Measurements from ENCODE around the gene CTAGE4.
"Not testable (repeated sequence)": the region's sequence is repeated elsewhere in the genome, so short reads cannot be mapped to it uniquely, and the experiment has no call there.

CTAGE4 gene

GRCh38 chr7:144220531-144220930 lies 37.3 kb downstream of the CTAGE4 start:
- not testable (repeated sequence) for H2AK5ac ChIP-seq (ENCODE audit: low read depth, low read length); H3K36me3 ChIP-seq (replicated peaks in 1 of 2; ENCODE audit: control insufficient read depth in 2 of 2, insufficient read depth in 2 of 2, low read length in 2 of 2); H2BK5ac ChIP-seq (ENCODE audit: low read length); H2BK120ac ChIP-seq (ENCODE audit: low read depth, low read length); H3K79me1 ChIP-seq (ENCODE audit: low read depth, low read length); H4K91ac ChIP-seq (ENCODE audit: low read depth, low read length, poor library complexity); DNase-seq (ENCODE audit: low spot score); H3K9me3 ChIP-seq (replicated peaks in 1 of 2; ENCODE audit: control insufficient read depth in 2 of 2, insufficient read depth in 1 of 2, low read depth in 1 of 2, low read length in 2 of 2); H3K27ac ChIP-seq (replicated peaks; ENCODE audit: low read length); H3K4me1 ChIP-seq (ENCODE audit: control insufficient read depth in 2 of 2, insufficient read depth in 1 of 2, low read depth in 1 of 2, low read length in 2 of 2); H3K23ac ChIP-seq (ENCODE audit: low read depth, low read length, poor library complexity); H2BK12ac ChIP-seq (ENCODE audit: low read length); H3K4ac ChIP-seq (ENCODE audit: low read length); H3K9ac ChIP-seq (ENCODE audit: low read depth, low read length, poor library complexity); H3K14ac ChIP-seq (ENCODE audit: low read length); H2AFZ ChIP-seq (ENCODE audit: low read length); H2BK15ac ChIP-seq (ENCODE audit: low read length); H3K4me2 ChIP-seq (ENCODE audit: insufficient read depth, low read length, poor library complexity, severe bottlenecking); H3K27me3 ChIP-seq (ENCODE audit: control insufficient read depth in 3 of 3, insufficient read depth in 3 of 3, low read depth in 1 of 3, low read length in 3 of 3); H3K4me3 ChIP-seq (ENCODE audit: low read length in 2 of 2); H4K8ac ChIP-seq (ENCODE audit: low read depth, low read length); H3K18ac ChIP-seq (ENCODE audit: low read length)

GRCh38 chr7:144223675-144224074 lies 40.4 kb downstream of the CTAGE4 start:
- H3K9ac ChIP-seq (ENCODE audit: low read depth, low read length, poor library complexity); H2AFZ ChIP-seq (ENCODE audit: low read length); H4K91ac ChIP-seq (ENCODE audit: low read depth, low read length, poor library complexity); H3K18ac ChIP-seq (ENCODE audit: low read length); H3K27me3 ChIP-seq (ENCODE audit: control insufficient read depth in 3 of 3, insufficient read depth in 3 of 3, low read depth in 1 of 3, low read length in 3 of 3); H3K79me1 ChIP-seq (ENCODE audit: low read depth, low read length); H3K9me3 ChIP-seq (replicated peaks in 1 of 2; ENCODE audit: control insufficient read depth in 2 of 2, insufficient read depth in 1 of 2, low read depth in 1 of 2, low read length in 2 of 2); H2BK5ac ChIP-seq (ENCODE audit: low read length); H3K23ac ChIP-seq (ENCODE audit: low read depth, low read length, poor library complexity); H2BK120ac ChIP-seq (ENCODE audit: low read depth, low read length); H3K4me3 ChIP-seq (ENCODE audit: low read length in 2 of 2); DNase-seq (ENCODE audit: low spot score); H3K4me2 ChIP-seq (ENCODE audit: insufficient read depth, low read length, poor library complexity, severe bottlenecking); H2BK12ac ChIP-seq (ENCODE audit: low read length); H2AK5ac ChIP-seq (ENCODE audit: low read depth, low read length); H2BK15ac ChIP-seq (ENCODE audit: low read length); H4K8ac ChIP-seq (ENCODE audit: low read depth, low read length); H3K4ac ChIP-seq (ENCODE audit: low read length); H3K14ac ChIP-seq (ENCODE audit: low read length); H3K4me1 ChIP-seq (ENCODE audit: control insufficient read depth in 2 of 2, insufficient read depth in 1 of 2, low read depth in 1 of 2, low read length in 2 of 2); H3K36me3 ChIP-seq (replicated peaks in 1 of 2; ENCODE audit: control insufficient read depth in 2 of 2, insufficient read depth in 2 of 2, low read length in 2 of 2); H3K27ac ChIP-seq (replicated peaks; ENCODE audit: low read length): not testable (repeated sequence)

- not testable (repeated sequence) for H3K36me3 ChIP-seq (replicated peaks in 1 of 2; ENCODE audit: control insufficient read depth in 2 of 2, insufficient read depth in 2 of 2, low read length in 2 of 2); H3K4me2 ChIP-seq (ENCODE audit: insufficient read depth, low read length, poor library complexity, severe bottlenecking); H3K14ac ChIP-seq (ENCODE audit: low read length); H2AFZ ChIP-seq (ENCODE audit: low read length); H3K18ac ChIP-seq (ENCODE audit: low read length); H3K79me1 ChIP-seq (ENCODE audit: low read depth, low read length); H2AK5ac ChIP-seq (ENCODE audit: low read depth, low read length); H3K9me3 ChIP-seq (replicated peaks in 1 of 2; ENCODE audit: control insufficient read depth in 2 of 2, insufficient read depth in 1 of 2, low read depth in 1 of 2, low read length in 2 of 2); H4K8ac ChIP-seq (ENCODE audit: low read depth, low read length); H2BK15ac ChIP-seq (ENCODE audit: low read length); H3K27ac ChIP-seq (replicated peaks; ENCODE audit: low read length); H3K27me3 ChIP-seq (ENCODE audit: control insufficient read depth in 3 of 3, insufficient read depth in 3 of 3, low read depth in 1 of 3, low read length in 3 of 3); H3K9ac ChIP-seq (ENCODE audit: low read depth, low read length, poor library complexity); H4K91ac ChIP-seq (ENCODE audit: low read depth, low read length, poor library complexity); H3K23ac ChIP-seq (ENCODE audit: low read depth, low read length, poor library complexity); H2BK120ac ChIP-seq (ENCODE audit: low read depth, low read length); H3K4me1 ChIP-seq (ENCODE audit: control insufficient read depth in 2 of 2, insufficient read depth in 1 of 2, low read depth in 1 of 2, low read length in 2 of 2); H3K4ac ChIP-seq (ENCODE audit: low read length); DNase-seq (ENCODE audit: low spot score); H2BK12ac ChIP-seq (ENCODE audit: low read length); H2BK5ac ChIP-seq (ENCODE audit: low read length); H3K4me3 ChIP-seq (ENCODE audit: low read length in 2 of 2)
- no CpG with 5 or more reads among the region's 4 CpGs for WGBS, 2 donors (ENCODE audit: extremely low coverage in 2 of 2, insufficient read length in 2 of 2, insufficient replicate concordance in 1 of 2)
Measured at GRCh38 chr7:144226866-144227265, 43.6 kb downstream of the CTAGE4 start.

GRCh38 chr7:144228810-144229209 lies 45.5 kb downstream of the CTAGE4 start:
- H3K4me3 ChIP-seq (ENCODE audit: low read length in 2 of 2); H4K8ac ChIP-seq (ENCODE audit: low read depth, low read length); H2BK12ac ChIP-seq (ENCODE audit: low read length); H2BK15ac ChIP-seq (ENCODE audit: low read length); H3K14ac ChIP-seq (ENCODE audit: low read length); H3K27ac ChIP-seq (replicated peaks; ENCODE audit: low read length); H3K9me3 ChIP-seq (replicated peaks in 1 of 2; ENCODE audit: control insufficient read depth in 2 of 2, insufficient read depth in 1 of 2, low read depth in 1 of 2, low read length in 2 of 2); H4K91ac ChIP-seq (ENCODE audit: low read depth, low read length, poor library complexity); H3K27me3 ChIP-seq (ENCODE audit: control insufficient read depth in 3 of 3, insufficient read depth in 3 of 3, low read depth in 1 of 3, low read length in 3 of 3); H2AK5ac ChIP-seq (ENCODE audit: low read depth, low read length); DNase-seq (ENCODE audit: low spot score); H3K79me1 ChIP-seq (ENCODE audit: low read depth, low read length); H3K4me2 ChIP-seq (ENCODE audit: insufficient read depth, low read length, poor library complexity, severe bottlenecking); H3K4ac ChIP-seq (ENCODE audit: low read length); H2BK120ac ChIP-seq (ENCODE audit: low read depth, low read length); H3K36me3 ChIP-seq (replicated peaks in 1 of 2; ENCODE audit: control insufficient read depth in 2 of 2, insufficient read depth in 2 of 2, low read length in 2 of 2); H2BK5ac ChIP-seq (ENCODE audit: low read length); H3K9ac ChIP-seq (ENCODE audit: low read depth, low read length, poor library complexity); H2AFZ ChIP-seq (ENCODE audit: low read length); H3K18ac ChIP-seq (ENCODE audit: low read length); H3K23ac ChIP-seq (ENCODE audit: low read depth, low read length, poor library complexity); H3K4me1 ChIP-seq (ENCODE audit: control insufficient read depth in 2 of 2, insufficient read depth in 1 of 2, low read depth in 1 of 2, low read length in 2 of 2): not testable (repeated sequence)
- no CpG with 5 or more reads among the region's 3 CpGs for WGBS, 2 donors (ENCODE audit: extremely low coverage in 2 of 2, insufficient read length in 2 of 2, insufficient replicate concordance in 1 of 2)
